H9 (cell line): ENCODE data around the gene PLEKHG7. TPM values are rescaled to one million over a fixed set of nuclear protein-coding genes. Genes with fewer than 3 reads are reported as not detected.

Source experiments
- DNase-seq: peaks from one replicate; pipeline ENCODE4 v3.0.0-alpha.2; 2017
- H2AFZ ChIP-seq: one replicate; pipeline ENCODE4 v1.6.1; 2013; ENCODE audit warnings: mild to moderate bottlenecking, low read length, control low read depth, moderate library complexity
- H2AK5ac ChIP-seq: 2 replicates; pipeline ENCODE4 v1.6.1; 2013; ENCODE audit warnings: low read length, control low read depth, mixed read lengths; ENCODE audit not compliant: insufficient read length
- H2BK120ac ChIP-seq: one replicate; pipeline ENCODE4 v1.6.1; 2013; ENCODE audit warnings: low read depth, mild to moderate bottlenecking, low read length, control low read depth, inconsistent platforms; ENCODE audit not compliant: poor library complexity, severe bottlenecking
- H2BK12ac ChIP-seq: 2 replicates; pipeline ENCODE4 v1.6.1; 2013; ENCODE audit warnings: low read length, control low read depth, mixed read lengths, low read depth; ENCODE audit not compliant: insufficient read length
- H2BK15ac ChIP-seq: 2 replicates; pipeline ENCODE4 v1.6.1; 2013; ENCODE audit warnings: low read depth, low read length, control low read depth
- H2BK20ac ChIP-seq: one replicate; pipeline ENCODE4 v1.6.1; 2013; ENCODE audit warnings: low read depth, mild to moderate bottlenecking, low read length, control low read depth, inconsistent platforms; ENCODE audit not compliant: poor library complexity, severe bottlenecking
- H2BK5ac ChIP-seq: 2 replicates; pipeline ENCODE4 v1.6.1; 2013; ENCODE audit warnings: low read length, control low read depth, mixed read lengths; ENCODE audit not compliant: insufficient read length
- H3K14ac ChIP-seq: 2 replicates; pipeline ENCODE4 v1.6.1; 2013; ENCODE audit warnings: low read length, control low read depth; ENCODE audit not compliant: insufficient read depth
- H3K18ac ChIP-seq: 2 replicates; pipeline ENCODE4 v1.6.1; 2013; ENCODE audit warnings: low read depth, mild to moderate bottlenecking, mixed read lengths, low read length, control low read depth; ENCODE audit not compliant: insufficient read length
- H3K23ac ChIP-seq: 2 replicates; pipeline ENCODE4 v1.6.1; 2013; ENCODE audit warnings: low read length, control low read depth, mixed read lengths, low read depth; ENCODE audit not compliant: insufficient read length
- H3K23me2 ChIP-seq: 2 replicates; pipeline ENCODE4 v1.6.1; 2013; ENCODE audit warnings: low read depth, mild to moderate bottlenecking, mixed read lengths, low read length, control low read depth; ENCODE audit not compliant: insufficient read length, poor library complexity, severe bottlenecking
- H3K27ac ChIP-seq: 2 replicates; pipeline ENCODE4 v1.5.1; 2013; ENCODE audit warnings: low read length, control low read depth, mixed read lengths, low read depth; ENCODE audit not compliant: insufficient read length
- H3K27me3 ChIP-seq: 2 replicates; pipeline ENCODE4 v1.6.1; 2013; ENCODE audit warnings: low read length, control low read depth, inconsistent platforms; ENCODE audit not compliant: insufficient read depth
- H3K4ac ChIP-seq: 2 replicates; pipeline ENCODE4 v1.6.1; 2013; ENCODE audit warnings: low read depth, mild to moderate bottlenecking, control low read depth, inconsistent platforms, low read length, moderate library complexity
- H3K4me1 ChIP-seq: 2 replicates; pipeline ENCODE4 v1.6.1; 2013; ENCODE audit warnings: low read length, control low read depth, inconsistent platforms; ENCODE audit not compliant: insufficient read depth
- H3K4me2 ChIP-seq: 2 replicates; pipeline ENCODE4 v1.6.1; 2013; ENCODE audit warnings: low read length, control low read depth, mixed read lengths; ENCODE audit not compliant: insufficient read length, insufficient read depth
- H3K56ac ChIP-seq: 2 replicates; pipeline ENCODE4 v1.6.1; 2013; ENCODE audit warnings: low read depth, mild to moderate bottlenecking, mixed read lengths, low read length, control low read depth; ENCODE audit not compliant: insufficient read length
- H3K79me1 ChIP-seq: 2 replicates; pipeline ENCODE4 v1.6.1; 2013; ENCODE audit warnings: low read depth, mild to moderate bottlenecking, moderate library complexity, low read length, control low read depth, inconsistent platforms; ENCODE audit not compliant: insufficient read depth, poor library complexity, severe bottlenecking
- H3K79me2 ChIP-seq: 2 replicates; pipeline ENCODE4 v1.6.1; 2013; ENCODE audit warnings: low read length, control low read depth, inconsistent platforms; ENCODE audit not compliant: insufficient read depth
- H3K9ac ChIP-seq: 2 replicates; pipeline ENCODE4 v1.6.1; 2013; ENCODE audit warnings: low read length, control low read depth, mixed read lengths; ENCODE audit not compliant: insufficient read length; ENCODE audit errors: extremely low read depth
- H3K9me3 ChIP-seq: one replicate; pipeline ENCODE4 v1.6.1; 2013; ENCODE audit warnings: low read depth, low read length, inconsistent platforms; ENCODE audit not compliant: control insufficient read depth
- H3T11ph ChIP-seq: one replicate; pipeline ENCODE4 v1.6.1; 2013; ENCODE audit warnings: mild to moderate bottlenecking, low read length, control low read depth, inconsistent platforms
- H4K20me1 ChIP-seq: one replicate; pipeline ENCODE4 v1.6.1; 2013; ENCODE audit not compliant: control insufficient read depth, insufficient read length, insufficient read depth
- H4K5ac ChIP-seq: 2 replicates; pipeline ENCODE4 v1.6.1; 2013; ENCODE audit warnings: low read depth, mild to moderate bottlenecking, mixed read lengths, low read length, control low read depth; ENCODE audit not compliant: insufficient read length
- H4K8ac ChIP-seq: replicated peaks from 2 replicates; pipeline ENCODE4 v1.6.1; 2013; ENCODE audit warnings: low read length, control low read depth, mixed read lengths, low read depth; ENCODE audit not compliant: insufficient read length
- H4K91ac ChIP-seq: 2 replicates; pipeline ENCODE4 v1.6.1; 2013; ENCODE audit warnings: low read depth, mild to moderate bottlenecking, moderate library complexity, mixed read lengths, low read length, control low read depth; ENCODE audit not compliant: insufficient read length
- H3K27ac Mint-ChIP-seq, 3 experiments: 2 replicates in 2 of 3; 3 replicates in 1 of 3; pipeline ENCODE4 v1.8.0; 2020 to 2021; ENCODE audit warnings: mixed read lengths in 3 of 3, mild to moderate bottlenecking in 1 of 3, moderate library complexity in 1 of 3
- H3K27me3 Mint-ChIP-seq: 2 replicates; pipeline ENCODE4 v1.8.0; 2021; ENCODE audit warnings: low read depth, mild to moderate bottlenecking, moderate library complexity, mixed read lengths
- H3K36me3 Mint-ChIP-seq, 3 experiments: 2 replicates in 2 of 3; 3 replicates in 1 of 3; pipeline ENCODE4 v1.8.0; 2020 to 2021; ENCODE audit warnings: low read depth in 3 of 3, mixed read lengths in 3 of 3; ENCODE audit not compliant: insufficient read depth in 1 of 3
- H3K4me1 Mint-ChIP-seq, 2 experiments: 2 replicates each; pipeline ENCODE4 v1.8.0; 2020; ENCODE audit warnings: mixed read lengths in 2 of 2
- H3K4me3 Mint-ChIP-seq, 2 experiments: 2 replicates in 1 of 2; 3 replicates in 1 of 2; pipeline ENCODE4 v1.8.0; 2020 to 2021; ENCODE audit warnings: mild to moderate bottlenecking in 2 of 2, mixed read lengths in 2 of 2, moderate library complexity in 1 of 2
- H3K9me3 Mint-ChIP-seq, 2 experiments: 2 replicates in 1 of 2; 3 replicates in 1 of 2; pipeline ENCODE4 v1.8.0; 2020; ENCODE audit warnings: mild to moderate bottlenecking in 2 of 2, mixed read lengths in 2 of 2, moderate library complexity in 1 of 2
- WGBS: extraction: QIAGEN DNeasy Blood & Tissue Kit; methylation state at CpG from one replicate; pipeline ENCODE4 v1.1.7; 2013; ENCODE audit warnings: missing lambda C conversion rate, low lambda C conversion rate, mixed read lengths; ENCODE audit not compliant: insufficient read length; ENCODE audit errors: extremely low coverage; 5-methylcytosine and 5-hydroxymethylcytosine counted together
- total RNA-seq: library from RNA; stranded (reverse); gene quantifications from 2 replicates; pipeline ENCODE4 v1.2.1, GENCODE V29; 2021
- TF ChIP-seq, protein P1 (sequence below): fragments of 200-600 bp; sonication (generic); conservative IDR thresholded peaks from 3 replicates; pipeline ENCODE4 v1.8.0; 2021; ENCODE audit warnings: antibody characterized with exemption, mild to moderate bottlenecking

PLEKHG7 gene
- total RNA-seq, 1 experiment from 2014 or later, result not detected

DNA sequence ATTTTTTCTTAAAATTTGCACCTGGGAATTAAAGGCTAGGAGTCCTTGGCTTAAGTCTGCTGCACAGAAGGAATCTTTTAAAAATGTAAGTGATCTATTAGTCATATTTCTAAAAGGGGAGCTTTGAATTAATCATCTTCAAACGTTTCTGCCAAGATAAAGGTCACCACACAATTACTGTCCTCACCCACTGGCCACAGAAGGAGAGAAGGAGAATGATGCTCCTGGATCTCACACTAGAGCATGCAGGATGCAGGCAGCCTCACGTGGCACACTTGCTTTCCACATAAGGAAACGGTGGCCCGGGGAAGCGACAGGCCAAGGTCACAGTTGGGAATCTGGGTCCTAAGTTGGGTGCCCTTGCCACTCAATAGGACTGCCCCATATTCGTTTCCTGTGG lies 16.9 kb downstream of the PLEKHG7 start:
- Histone ChIP-seq H2BK5ac (no peak overlapping the region), H3K27ac (no peak overlapping the region), H4K8ac (peak overlapping the region; percentile 88), H2AFZ (no peak overlapping the region), H3K23ac (no peak overlapping the region), H3K27me3 (no peaks in the 10 kb centered on the region), H2AK5ac (no peak overlapping the region), H4K91ac (no peak overlapping the region), H3K23me2 (no peaks in the 10 kb centered on the region), H3K4me1 (no peaks in the 10 kb centered on the region), H2BK120ac (no peak overlapping the region), H2BK12ac (no peak overlapping the region), H3K4me2 (no peak overlapping the region), H3K9ac (no peak overlapping the region), H3T11ph (no peak overlapping the region), H2BK15ac (no peak overlapping the region), H3K14ac (no peak overlapping the region), H3K79me1 (no peaks in the 10 kb centered on the region), H3K4ac (no peak overlapping the region), H4K5ac (no peak overlapping the region), H2BK20ac (no peak overlapping the region), H3K9me3 (no peaks in the 10 kb centered on the region), H3K18ac (no peak overlapping the region), H3K79me2 (no peaks in the 10 kb centered on the region), H3K56ac (no peak overlapping the region), H4K20me1 (no peaks in the 10 kb centered on the region)
- Mint-ChIP-seq H3K9me3 (peaks cover 6% of the 10 kb centered on the region in 2 experiments), H3K27ac (no peak overlapping the region), H3K4me1 (peaks cover 12% of the 10 kb centered on the region in 2 experiments), H3K4me3 (no peak overlapping the region), H3K36me3 (peaks cover 2 to 4% (median 3%) of the 10 kb centered on the region in 3 experiments; a peak in 5 of 7 replicates), H3K27me3 (no peaks in the 10 kb centered on the region)
- no peak for DNase-seq
- TF ChIP-seq, protein P1, sequence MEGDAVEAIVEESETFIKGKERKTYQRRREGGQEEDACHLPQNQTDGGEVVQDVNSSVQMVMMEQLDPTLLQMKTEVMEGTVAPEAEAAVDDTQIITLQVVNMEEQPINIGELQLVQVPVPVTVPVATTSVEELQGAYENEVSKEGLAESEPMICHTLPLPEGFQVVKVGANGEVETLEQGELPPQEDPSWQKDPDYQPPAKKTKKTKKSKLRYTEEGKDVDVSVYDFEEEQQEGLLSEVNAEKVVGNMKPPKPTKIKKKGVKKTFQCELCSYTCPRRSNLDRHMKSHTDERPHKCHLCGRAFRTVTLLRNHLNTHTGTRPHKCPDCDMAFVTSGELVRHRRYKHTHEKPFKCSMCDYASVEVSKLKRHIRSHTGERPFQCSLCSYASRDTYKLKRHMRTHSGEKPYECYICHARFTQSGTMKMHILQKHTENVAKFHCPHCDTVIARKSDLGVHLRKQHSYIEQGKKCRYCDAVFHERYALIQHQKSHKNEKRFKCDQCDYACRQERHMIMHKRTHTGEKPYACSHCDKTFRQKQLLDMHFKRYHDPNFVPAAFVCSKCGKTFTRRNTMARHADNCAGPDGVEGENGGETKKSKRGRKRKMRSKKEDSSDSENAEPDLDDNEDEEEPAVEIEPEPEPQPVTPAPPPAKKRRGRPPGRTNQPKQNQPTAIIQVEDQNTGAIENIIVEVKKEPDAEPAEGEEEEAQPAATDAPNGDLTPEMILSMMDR, result no peak
- no CpG with 5 or more reads among the region's 6 CpGs for WGBS
